ENCODE data around the gene CAMTA1.

Gene CAMTA1

DNA sequence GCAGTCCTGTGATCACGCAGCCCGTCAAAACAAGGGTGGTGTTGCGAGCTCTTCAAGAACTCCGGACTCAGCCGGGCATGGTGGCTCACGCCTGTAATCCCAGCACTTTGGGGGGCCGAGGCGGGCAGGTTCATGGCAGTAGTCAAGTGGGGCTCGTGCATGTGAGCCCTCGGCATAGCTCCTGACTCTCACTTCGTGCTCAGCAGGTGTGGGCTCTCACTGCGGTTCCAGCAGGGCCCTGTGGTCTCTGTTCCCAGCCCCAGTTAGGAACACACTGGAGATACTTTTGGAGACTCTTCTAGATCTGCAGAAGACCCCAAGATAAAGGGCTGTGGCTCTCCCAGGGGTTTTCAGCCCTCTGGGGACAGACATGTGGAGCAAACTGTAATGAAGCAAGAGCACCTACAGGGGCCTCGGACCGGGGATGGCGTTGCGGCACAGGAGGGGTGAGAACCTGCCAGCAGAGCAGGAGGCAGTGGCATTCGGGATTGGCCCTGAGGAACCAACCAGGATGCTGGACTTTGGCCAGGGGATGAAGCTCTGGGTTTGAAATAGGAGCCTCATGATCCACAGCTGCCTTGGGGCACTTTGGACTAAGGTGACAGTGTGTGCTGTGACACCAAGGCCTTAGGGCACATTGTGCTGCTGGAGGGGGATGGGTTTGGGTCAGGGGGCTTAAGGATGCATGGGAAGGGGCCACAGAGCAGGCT is 443.2 kb downstream of the CAMTA1 start:
- DNase-seq (ENCODE audit: low read depth, low spot score): no peak

DNA sequence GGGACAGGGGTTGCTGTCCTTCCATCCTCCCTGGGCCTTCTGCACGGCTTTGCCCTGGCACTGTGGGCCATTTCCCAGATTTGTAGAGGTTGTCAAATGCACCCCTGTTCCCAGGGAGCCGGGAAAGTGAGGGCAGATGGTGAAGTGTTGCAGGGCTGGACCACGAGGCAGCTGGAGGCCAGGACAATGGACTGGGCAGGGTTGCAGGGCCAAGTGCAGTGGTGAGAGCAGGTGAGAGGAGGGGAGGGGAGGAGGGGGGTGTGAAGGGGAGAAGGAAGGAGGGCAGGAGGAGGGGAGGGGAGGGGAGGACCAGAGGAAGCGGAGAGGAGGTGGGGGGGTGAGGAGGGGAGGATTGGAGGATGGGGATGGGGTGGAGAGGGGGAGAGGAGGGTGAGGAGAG is 443.9 kb downstream of the CAMTA1 start:
- no peak for DNase-seq (ENCODE audit: low read depth, low spot score)

DNA sequence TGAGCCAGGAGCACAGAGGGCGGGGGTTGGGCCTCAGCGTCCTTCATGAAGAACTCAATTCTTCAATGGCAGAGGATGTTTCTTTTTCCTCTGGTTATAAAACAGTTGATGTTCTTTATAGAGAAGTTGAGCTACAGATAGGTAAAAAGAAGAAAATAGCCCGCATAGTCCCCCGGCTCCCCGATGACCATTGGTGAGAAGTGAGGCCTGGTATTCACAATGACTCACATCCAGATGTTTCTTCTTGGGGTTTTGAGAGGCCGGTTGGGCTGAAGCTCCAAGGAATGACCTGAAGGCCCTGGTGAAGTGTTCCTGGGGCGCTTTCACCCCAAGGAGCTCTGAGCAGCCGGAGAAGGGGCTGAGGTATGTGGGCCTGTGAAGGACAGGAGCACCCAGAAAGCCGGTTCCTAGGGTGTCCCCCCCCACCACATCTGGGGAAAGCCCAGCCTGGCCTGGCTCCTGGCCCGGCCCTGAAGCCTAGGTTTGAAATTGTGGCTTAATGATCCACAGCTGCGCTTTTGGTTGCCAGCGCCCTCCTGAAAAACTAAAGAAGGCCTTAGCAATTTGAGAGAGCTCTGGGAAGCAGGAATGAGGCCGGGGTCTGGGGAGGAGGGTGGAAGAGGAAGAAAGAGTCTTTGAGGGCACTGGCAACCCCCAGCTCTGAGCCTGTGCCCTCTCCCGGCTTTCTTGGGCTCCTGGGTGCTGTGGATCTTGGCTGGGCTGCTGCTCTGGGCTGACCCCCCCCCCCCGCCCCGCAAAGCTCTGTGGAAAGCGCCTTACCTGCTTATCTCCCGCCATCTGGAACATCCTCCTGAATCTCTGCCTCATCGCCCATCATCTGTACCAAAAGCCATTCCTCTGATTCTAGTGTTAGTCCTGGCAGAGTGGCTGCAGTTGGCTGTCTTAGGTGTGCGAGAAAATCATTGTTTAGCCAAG is 444.7 kb downstream of the CAMTA1 start:
- no peak for DNase-seq (ENCODE audit: low read depth, low spot score)

DNA sequence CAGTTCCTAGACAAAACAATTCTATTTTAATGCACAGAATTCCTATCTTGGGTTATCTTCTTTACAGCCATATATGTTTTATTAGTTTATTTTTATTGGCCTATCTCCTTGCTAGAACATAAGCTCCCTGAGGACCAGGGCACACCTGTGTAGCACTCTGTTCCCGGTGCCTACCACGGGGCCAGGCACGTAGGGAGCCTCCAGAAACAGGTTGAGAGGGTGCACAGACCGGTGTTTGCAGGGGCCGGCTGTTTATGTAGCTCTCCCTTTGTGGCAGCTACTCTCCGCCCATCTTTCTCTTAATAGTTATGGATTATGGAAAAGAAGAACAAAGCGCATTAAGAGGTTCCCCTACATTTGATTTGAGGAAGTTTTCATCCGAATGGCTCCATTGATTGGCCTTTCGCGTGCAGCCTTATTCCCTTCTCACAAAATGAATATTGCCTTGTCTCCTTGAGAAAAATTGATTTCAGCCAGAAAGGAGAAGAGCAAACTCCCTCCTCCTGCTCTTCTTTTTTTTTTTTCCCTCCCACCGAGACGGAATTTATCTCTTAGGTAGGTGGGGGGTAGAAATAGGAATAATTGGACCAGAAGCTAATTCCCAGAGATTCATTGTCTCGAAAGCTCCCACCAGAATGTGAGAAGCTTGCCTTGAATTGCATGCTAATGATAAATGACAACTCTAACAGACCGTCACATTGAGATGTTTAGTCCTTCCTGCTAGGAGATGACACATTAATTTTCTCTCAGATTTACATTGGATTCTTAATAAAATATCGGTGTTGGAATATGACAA is 447.4 kb downstream of the CAMTA1 start:
- no peak for DNase-seq (ENCODE audit: low read depth, low spot score)

DNA sequence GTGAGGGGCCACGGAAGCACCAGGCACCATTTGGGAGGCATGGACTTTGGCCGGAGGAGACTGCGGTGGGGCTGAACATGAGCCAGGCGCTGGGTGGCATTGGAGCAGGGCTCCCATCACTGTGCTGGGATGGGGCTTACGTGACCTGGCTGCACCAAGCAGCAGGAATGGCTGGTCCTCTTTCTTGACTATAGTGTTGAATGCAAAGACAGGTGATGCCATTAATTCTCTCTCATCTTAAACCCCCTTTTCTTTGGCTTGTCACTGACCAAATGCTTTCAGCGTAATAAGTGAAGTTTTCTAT is 447.9 kb downstream of the CAMTA1 start:
- DNase-seq (ENCODE audit: low read depth, low spot score): no peak

DNA sequence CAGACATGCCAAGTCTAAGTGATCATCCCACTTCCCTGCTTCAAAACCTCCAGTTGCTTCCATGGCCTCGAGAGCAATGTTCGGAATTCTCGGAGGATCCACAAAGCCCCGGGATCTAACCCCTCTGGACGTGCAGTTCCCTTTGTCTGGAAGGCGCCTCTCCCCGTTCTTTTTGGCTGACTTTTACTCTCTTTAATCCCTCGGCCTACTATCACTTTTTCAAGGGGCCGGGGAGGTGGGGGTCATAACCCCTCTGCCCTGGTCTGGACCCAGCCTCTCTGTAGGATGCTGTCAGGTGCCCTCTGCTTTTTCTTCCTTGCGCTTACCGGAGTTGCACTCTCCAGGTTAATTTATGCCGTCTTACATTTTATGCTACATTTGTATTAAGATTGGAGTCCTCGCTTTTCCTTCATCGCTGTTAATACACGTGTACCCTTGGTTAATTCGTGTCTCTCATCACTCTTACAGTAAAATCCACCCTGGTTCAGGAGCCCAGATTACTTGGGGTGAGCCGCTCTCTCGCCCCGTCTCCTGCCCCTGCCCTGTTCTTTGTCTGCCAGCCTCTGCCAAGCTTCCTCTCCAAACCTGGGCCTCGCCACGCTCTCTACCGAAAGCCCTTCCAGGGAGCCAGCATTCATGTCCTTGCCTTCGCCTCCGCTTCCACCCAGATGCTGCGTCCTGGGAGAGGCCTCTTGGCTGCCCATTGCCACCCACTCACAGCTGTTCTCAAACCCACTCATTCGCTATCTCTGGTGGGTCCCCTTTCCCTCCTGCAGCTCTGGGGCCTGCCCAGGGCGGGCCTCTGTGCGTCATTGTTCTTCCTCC is 448.6 kb downstream of the CAMTA1 start:
- no peak for DNase-seq (ENCODE audit: low read depth, low spot score)

DNA sequence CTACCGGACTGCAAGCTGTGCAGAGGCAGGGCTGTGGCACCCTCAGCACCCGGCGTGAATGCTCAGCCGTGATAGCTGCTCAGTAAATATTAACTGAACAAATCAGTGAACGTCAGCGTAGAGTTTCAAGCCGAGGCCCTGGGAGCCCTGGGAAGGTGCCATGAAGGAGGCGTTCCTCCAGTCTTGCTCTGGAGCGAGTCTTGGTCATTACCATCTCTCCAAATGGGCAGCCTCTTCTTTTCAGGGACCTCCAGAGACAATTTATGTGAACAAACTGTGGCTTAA is 449.2 kb downstream of the CAMTA1 start:
- no peak for DNase-seq (ENCODE audit: low read depth, low spot score)

DNA sequence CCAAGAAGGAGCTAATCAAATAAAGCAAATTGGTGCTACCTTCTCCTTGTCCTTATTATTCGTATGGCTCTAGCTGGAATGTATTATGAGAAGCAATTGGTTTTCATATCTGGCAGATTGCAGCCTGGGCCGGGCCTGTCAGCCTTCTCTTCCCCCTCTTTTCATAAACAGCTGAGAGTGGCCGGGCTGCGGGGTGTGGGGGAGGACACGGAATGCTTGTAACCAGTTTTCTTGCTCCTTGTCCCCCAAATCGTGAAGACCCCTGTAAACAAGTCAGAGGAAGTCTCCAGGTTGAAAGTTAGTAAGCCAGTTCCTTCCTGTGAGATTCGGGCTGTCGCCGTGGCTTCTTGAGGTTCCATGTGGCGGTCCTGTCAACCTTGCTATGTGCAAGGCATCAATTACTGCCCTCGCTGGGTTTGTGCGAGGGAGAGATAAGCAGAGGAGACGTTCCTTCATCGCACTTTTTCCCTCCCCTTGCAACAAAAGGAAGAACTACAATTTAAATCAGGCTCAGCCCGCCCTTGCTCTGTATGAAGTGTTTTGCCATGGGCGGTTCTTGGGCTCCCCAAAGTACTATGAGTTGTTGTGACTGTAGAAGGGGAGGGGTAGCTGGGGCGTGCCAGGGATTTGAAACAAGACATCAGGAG is 450.7 kb downstream of the CAMTA1 start:
- no peak for DNase-seq (ENCODE audit: low read depth, low spot score)

DNA sequence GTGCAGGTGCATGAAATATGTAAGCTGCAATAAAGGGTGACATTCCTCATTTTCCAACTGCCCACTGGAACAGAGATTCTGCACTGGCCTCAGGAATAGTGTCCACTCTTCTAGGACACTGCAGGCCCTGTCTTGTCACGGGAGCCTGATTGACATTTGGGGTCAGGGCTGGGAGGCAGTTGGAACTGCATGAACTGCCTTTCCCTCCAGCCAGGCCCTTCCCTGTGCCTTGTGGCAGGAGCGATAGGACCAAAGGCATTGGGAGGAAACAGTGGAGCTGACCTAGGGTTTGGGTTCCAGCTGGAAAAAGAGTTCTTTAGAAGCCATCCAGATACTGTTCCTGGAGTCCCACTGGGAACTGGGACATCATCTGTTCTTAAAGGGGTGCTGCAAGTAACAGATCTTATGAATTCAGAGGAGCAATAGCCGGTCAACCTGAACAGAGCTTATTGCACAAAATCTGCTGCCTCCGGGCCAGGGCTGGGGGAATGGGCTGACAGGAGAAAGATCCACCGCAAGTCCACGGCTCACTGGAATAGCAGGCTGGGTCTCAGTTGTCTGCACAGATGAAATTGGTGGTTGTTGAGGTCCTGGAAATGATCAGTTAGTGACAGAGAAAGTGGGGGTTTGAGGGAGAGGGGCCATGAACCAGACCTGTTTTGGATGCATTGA is 451.7 kb downstream of the CAMTA1 start:
- no peak for DNase-seq (ENCODE audit: low read depth, low spot score)

DNA sequence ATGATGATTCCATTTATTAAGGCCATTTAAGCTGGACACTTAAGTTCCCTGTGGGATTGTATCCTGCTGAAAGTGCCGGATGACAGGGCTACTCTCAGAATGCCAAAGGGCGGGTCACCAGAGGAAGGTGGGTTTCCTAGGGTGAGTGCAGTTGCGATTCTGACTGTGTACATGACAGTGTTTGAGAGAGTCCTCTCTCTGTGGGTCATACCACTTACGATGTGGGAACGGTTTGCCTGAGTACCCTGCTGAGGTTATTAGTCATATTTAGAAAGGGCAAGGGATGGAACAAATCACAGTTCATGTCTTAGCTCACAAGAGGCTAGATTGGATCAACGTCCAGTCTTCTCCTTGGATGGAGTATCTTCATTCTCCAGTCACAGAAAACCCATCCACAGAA is 461.9 kb downstream of the CAMTA1 start:
- DNase-seq (ENCODE audit: low read depth, low spot score): no peak

DNA sequence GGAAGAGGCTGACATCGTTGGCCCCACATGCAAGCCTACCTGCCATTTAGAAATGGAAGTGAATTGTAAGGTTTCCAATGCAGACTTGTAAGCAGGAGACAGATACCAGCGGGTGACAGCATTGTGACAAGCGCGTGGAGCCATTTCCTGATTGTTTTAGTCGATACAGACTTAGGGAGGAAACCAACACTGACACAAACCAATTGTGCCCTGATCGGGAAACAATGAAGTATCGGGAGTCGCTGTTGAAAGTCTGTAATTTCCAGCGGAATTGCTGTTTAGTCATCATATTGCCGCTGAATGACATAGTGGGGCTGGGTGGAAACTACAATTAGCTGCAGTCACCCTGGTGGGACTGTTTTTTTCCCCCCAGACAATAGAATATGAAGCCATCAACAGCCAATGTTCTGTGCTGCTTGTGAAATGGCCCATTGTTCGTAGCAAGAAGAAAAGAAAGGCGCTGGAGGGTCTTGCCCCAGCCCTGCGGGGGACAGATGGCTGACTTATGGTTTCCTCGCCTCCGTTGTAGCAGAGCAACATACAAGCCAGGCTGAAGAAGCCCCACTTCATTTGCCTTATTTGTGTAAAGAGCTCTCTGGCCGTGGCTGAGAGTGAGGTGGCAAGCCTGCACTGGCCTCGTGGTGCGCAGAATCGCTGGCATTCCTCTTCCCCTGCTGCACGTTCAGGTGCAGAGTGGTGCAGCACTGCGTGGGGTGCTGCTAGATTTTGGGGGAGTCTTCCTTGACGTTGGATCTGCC is 462.7 kb downstream of the CAMTA1 start:
- DNase-seq (ENCODE audit: low read depth, low spot score): no peak

DNA sequence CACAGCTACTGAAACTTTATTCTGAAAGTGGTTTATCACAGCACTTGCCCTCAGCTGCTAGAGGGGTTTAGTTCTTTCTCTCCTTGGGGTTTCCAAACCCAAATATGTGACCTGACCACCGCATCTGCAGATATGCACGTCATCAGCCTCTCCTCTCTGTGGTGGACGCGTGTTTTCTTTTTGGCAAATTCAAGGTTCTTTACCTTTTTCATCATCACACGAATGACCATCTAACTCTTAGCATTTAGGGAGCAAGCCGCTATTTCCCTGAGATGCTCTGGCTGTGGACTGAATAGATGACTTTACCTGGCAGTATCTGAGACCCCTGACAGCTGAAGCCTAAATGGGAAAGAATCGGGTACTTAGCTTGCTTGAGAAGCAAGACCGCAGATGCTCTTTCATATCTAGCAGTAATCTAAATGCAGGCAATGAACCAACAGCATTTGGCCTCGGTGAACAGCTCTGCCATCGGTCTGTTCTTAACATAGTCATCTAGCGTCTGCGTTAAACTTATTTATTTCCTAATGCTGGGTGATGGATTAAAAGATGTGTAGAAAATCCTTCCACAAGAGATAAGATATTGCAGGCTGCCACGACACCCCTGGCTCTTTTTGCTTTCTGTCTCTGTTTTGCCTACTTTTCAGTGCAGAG is 463.4 kb downstream of the CAMTA1 start:
- DNase-seq (ENCODE audit: low read depth, low spot score): no peak

DNA sequence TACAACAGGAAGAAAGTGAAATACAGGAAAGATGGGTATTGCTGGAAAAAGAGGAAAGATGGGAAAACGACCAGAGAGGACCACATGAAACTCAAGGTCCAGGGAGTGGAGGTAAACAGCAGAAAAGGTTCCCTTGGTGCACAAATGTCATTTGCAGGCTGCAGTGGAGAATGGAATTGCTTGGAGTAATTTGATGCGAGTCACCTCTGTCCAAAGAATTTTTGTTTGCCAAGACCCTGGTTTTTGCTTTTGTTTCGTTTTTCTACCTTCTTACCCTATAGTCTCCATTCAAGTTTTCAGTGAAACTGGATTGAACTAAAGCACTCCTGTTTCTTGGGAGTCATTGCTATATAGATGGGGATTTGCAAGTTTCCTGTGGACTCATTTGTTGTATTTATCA is 464.3 kb downstream of the CAMTA1 start:
- no peak for DNase-seq (ENCODE audit: low read depth, low spot score)

DNA sequence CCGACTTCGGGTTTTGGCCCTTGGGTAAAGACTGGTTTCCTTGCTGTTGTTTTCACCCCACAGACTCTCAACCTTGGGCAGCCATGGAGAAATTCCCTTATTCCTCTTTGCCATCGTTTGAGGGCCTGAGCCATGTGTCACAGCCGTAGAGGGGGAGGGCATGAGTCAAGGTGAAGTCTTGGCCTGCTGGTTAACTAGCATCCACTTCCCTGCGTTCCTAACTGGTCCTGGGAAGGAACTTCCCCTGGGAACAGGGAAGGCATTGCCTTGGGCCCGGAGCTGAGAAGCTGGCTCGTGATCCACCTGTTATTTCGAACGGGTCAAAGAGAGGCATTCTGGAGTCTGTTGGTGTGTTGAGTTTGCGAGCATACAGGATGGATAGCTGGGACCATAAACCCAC is 464.9 kb downstream of the CAMTA1 start:
- no peak for DNase-seq (ENCODE audit: low read depth, low spot score)

DNA sequence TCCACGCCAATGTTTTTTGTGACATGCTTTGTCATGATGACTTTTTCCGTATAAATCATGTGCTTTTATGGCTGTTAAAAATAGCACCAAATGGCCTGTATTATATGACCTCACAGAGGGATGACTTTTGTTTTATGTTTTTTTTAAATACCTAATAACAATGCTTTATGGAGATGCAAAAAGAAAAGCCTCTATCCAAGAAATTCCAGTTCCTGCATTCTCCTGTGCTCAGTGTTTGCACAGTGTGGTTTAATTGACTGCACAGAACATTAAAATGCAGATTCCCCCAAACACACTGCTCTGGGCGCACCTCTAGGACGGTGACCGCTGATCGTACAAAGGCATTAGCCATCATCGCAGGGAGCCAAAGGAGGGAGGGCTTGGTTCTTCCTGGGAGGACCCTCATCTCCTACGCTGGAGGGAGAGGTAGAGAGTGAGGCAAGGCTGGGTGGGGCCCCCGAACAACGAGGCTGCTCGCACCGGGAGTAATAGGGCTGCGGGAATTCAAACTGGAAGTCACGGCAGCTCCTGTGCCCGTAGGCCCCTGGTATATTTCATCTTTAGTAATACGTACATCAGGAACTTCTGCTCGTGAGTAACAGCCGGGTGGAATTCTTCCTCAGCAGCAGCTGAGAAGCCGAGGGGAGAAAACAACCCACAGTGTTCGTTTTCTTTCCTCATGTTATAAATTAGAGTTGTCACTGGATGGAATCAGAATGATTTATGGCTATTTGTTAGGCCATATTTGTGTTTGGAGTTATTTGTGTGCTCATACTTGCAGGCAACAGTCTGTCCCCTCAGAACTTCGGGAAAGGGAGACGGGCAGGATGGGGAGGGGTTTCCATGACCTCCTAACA is 465.6 kb downstream of the CAMTA1 start:
- no peak for DNase-seq (ENCODE audit: low read depth, low spot score)

DNA sequence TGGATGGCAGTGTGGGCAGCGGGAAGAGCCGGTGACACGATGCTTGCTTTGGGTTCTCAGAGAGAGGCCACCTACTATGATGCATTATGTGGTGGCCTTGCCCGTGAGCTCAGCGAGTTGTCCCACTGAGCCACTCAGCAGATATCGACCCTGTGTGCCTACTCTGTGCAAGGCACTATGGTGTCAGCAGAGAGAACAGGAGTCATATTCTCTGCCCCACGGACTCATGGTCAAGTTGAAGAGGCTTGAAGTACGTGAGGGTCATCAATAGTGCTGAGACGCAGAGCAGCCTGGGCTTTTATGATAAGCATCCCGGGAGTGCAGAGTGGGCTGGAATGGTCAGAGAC is 466.2 kb downstream of the CAMTA1 start:
- no peak for DNase-seq (ENCODE audit: low read depth, low spot score)

DNA sequence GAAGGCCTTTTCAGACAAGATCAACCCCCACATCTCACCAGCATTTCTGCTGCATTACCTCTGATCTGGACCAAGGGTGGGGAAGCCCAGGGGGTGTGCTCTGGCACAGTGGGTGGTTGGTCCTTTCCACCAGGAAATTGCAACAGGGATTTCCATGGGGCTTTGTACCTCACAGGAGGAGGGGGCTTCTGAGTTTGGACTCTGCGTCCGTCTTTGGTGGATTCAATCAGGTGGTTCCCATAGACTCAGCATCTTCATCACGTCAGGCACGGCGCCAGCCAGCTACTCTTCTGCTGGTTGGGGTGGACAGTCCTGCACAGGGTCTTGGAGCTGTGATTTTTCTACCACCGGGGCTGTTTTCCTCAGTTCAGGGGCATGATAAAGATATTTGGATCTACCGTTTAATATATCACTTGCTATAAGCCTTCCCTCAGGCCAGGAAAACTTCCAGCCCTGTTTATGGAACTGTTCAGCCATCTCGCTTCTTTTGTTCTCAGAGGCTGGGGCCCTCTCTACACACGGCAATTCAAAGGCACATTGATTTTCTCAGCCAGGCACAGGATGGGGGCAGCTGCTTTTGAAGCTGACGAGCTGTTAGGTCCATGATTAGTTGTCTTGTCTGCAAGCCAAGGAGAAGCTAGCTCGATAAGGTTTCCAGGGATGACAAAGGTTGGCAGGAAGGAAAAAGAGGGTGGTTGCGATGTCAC is 467.3 kb downstream of the CAMTA1 start:
- no peak for DNase-seq (ENCODE audit: low read depth, low spot score)

DNA sequence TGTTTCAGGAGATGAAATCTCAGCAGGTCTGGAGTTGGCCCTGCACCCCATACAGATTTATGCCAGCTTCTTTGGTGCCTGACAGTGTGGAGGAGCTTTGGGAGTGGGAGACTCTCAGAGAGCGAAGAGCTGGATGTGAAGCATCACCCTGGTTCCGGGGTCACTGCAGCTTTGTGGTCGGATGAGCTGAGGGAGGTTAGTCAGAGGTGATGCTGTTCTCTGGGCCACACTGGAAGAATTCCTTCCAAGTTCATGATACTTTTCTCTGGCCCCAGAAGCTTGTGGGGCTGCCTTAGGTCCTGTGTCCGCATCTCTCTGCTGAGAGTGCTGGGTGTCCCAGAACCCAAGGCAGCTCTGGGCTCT is 467.8 kb downstream of the CAMTA1 start:
- no peak for DNase-seq (ENCODE audit: low read depth, low spot score)
